Endothelial cell of umbilical vein (primary cell): ENCODE results near the gene PAM16. TPM values are rescaled to one million over a fixed set of nuclear protein-coding genes. Genes with fewer than 3 reads are reported as not detected.

ENCODE experiments used
- BruUV-seq: library from RNA; stranded (reverse); fragments of 400-500 nt; replicated peaks from 2 replicates; lab custom pipeline; 2021; lab: Mats Ljungman, UMichigan
- CTCF ChIA-PET: fragments of 300-600, 350-600 bp; sonication (Branson Sonifier 250); formaldehyde crosslinking; loops from one replicate; lab custom pipeline; 2021; ENCODE audit warnings: antibody characterized with exemption, inconsistent platforms; lab: Charles Lee
- POLR2A ChIA-PET: fragments of 300-600, 350-600 bp; sonication (Branson Sonifier 250); formaldehyde crosslinking; loops from one replicate; lab custom pipeline; 2021; ENCODE audit warnings: antibody characterized with exemption, inconsistent platforms; lab: Charles Lee
- DNase-seq: peaks from one replicate; pipeline ENCODE4 v3.0.0-alpha.2; 2011; ENCODE audit warnings: low read depth, low spot score
- FAIRE-seq: peaks from 2 replicates; lab custom pipeline; 2011; peaks lifted over from hg19 to GRCh38; lab: Jason Lieb, UNC
- H2AFZ ChIP-seq: 2 replicates; pipeline ENCODE4 v1.6.0; 2012; ENCODE audit warnings: low read depth, low read length, control low read depth, inconsistent platforms
- H3K27ac ChIP-seq: 2 replicates; pipeline ENCODE4 v1.5.1; 2011; ENCODE audit warnings: low read depth, mild to moderate bottlenecking, control low read depth, low read length, moderate library complexity; ENCODE audit not compliant: insufficient read depth
- H3K27me3 ChIP-seq, 2 experiments: 2 replicates each; pipeline versions ENCODE4 v1.6.0 to v1.6.1; 2011; ENCODE audit warnings: low read length in 2 of 2, mixed read lengths in 1 of 2; ENCODE audit not compliant: control insufficient read depth in 2 of 2, insufficient read depth in 2 of 2
- H3K36me3 ChIP-seq, 2 experiments: 2 replicates in 1 of 2; 3 replicates in 1 of 2; pipeline ENCODE4 v1.5.1; 2011; ENCODE audit warnings: low read length in 2 of 2, mild to moderate bottlenecking in 1 of 2, moderate library complexity in 1 of 2; ENCODE audit not compliant: control insufficient read depth in 2 of 2, insufficient read depth in 2 of 2; ENCODE audit errors: extremely low read depth in 1 of 2
- H3K4me1 ChIP-seq: 3 replicates; pipeline ENCODE4 v1.5.1; 2011; ENCODE audit warnings: mild to moderate bottlenecking, low read length; ENCODE audit not compliant: control insufficient read depth, insufficient read depth; ENCODE audit errors: extremely low read depth
- H3K4me2 ChIP-seq: 2 replicates; pipeline ENCODE4 v1.6.1; 2011; ENCODE audit warnings: low read length, control low read depth, mixed read lengths; ENCODE audit not compliant: insufficient read depth
- H3K4me3 ChIP-seq, 3 experiments: fragments of 200-600 bp in 1 of 3; sonication (generic), shearing (Covaris generic) in 1 of 3; replicated peaks in 1 of 3; 2 replicates each; pipeline ENCODE4 v1.5.1; 2011 to 2016; ENCODE audit warnings: control low read depth in 3 of 3, low read length in 3 of 3, mild to moderate bottlenecking in 2 of 3, inconsistent platforms in 1 of 3, low read depth in 1 of 3, moderate library complexity in 1 of 3; ENCODE audit not compliant: insufficient read depth in 1 of 3
- H3K79me2 ChIP-seq: 2 replicates; pipeline ENCODE4 v1.6.0; 2012; ENCODE audit warnings: low read length, inconsistent platforms; ENCODE audit not compliant: control insufficient read depth, insufficient read depth
- H3K9ac ChIP-seq: replicated peaks from 2 replicates; pipeline ENCODE3; 2011; ENCODE audit warnings: low read length, control low read depth; ENCODE audit not compliant: insufficient read depth; ENCODE audit errors: extremely low read depth
- H3K9me1 ChIP-seq: replicated peaks from 3 replicates; pipeline ENCODE4 v1.6.0; 2011; ENCODE audit warnings: mild to moderate bottlenecking, low read length; ENCODE audit not compliant: control insufficient read depth, insufficient read depth; ENCODE audit errors: extremely low read depth
- H3K9me3 ChIP-seq: replicated peaks from 2 replicates; pipeline ENCODE4 v1.5.1; 2012; ENCODE audit warnings: low read length, inconsistent platforms; ENCODE audit not compliant: control insufficient read depth, insufficient read depth
- H4K20me1 ChIP-seq: replicated peaks from 2 replicates; pipeline ENCODE3; 2011; ENCODE audit warnings: mild to moderate bottlenecking, low read length; ENCODE audit not compliant: control insufficient read depth, insufficient read depth; ENCODE audit errors: extremely low read depth
- CTCF ChIP-seq, 2 donors: IDR thresholded peaks; 1 replicate in 1 of 2; 2 replicates in 1 of 2; pipeline ENCODE4 v1.5.1; 2011; ENCODE audit warnings: low read length in 2 of 2, mild to moderate bottlenecking in 2 of 2, moderate library complexity in 2 of 2, control low read depth in 1 of 2, inconsistent platforms in 1 of 2, low read depth in 1 of 2; ENCODE audit not compliant: insufficient read depth in 1 of 2; ENCODE audit errors: extremely low read depth in 1 of 2
- EZH2 ChIP-seq: IDR thresholded peaks from 2 replicates; pipeline ENCODE4 v1.6.1; 2012; ENCODE audit warnings: borderline replicate concordance, low read depth, mild to moderate bottlenecking, moderate library complexity, low read length, inconsistent platforms; ENCODE audit not compliant: severe bottlenecking
- FOS ChIP-seq: IDR thresholded peaks from 2 replicates; pipeline ENCODE4 v1.6.1; 2011; ENCODE audit warnings: mild to moderate bottlenecking, low read length, moderate library complexity, borderline replicate concordance; ENCODE audit not compliant: insufficient read depth
- GATA2 ChIP-seq: IDR thresholded peaks from 2 replicates; pipeline ENCODE4 v1.7.0; 2011; ENCODE audit warnings: low read depth, mild to moderate bottlenecking, moderate library complexity, mixed read lengths, low read length; ENCODE audit not compliant: insufficient read length, insufficient read depth
- JUN ChIP-seq: IDR thresholded peaks from 2 replicates; pipeline ENCODE4 v1.6.1; 2011; ENCODE audit warnings: borderline replicate concordance, low read depth; ENCODE audit not compliant: insufficient read length, insufficient read depth
- MAX ChIP-seq: IDR thresholded peaks from 2 replicates; pipeline ENCODE4 v1.6.1; 2011; ENCODE audit not compliant: insufficient read depth, insufficient read length
- MYC ChIP-seq: IDR thresholded peaks from one replicate; pipeline ENCODE4 v1.6.1; 2011; ENCODE audit warnings: mild to moderate bottlenecking, low read depth, low read length
- POLR2A ChIP-seq: IDR thresholded peaks from 2 replicates; pipeline ENCODE4 v1.6.1; 2012; ENCODE audit warnings: low read depth, mild to moderate bottlenecking, control low read depth, low read length
- POLR2AphosphoS5 ChIP-seq: IDR thresholded peaks from 2 replicates; pipeline ENCODE4 v1.6.1; 2012; ENCODE audit warnings: low read depth, mild to moderate bottlenecking, control low read depth, low read length, moderate library complexity; ENCODE audit not compliant: insufficient read depth
- dilution Hi-C: fragments of 300-500 bp; cut with MboI; formaldehyde crosslinking; loops from one replicate; pipeline ENCODE4 v1.15.0; 2019; ENCODE audit warnings: low sequenced_read_pairs; ENCODE audit not compliant: extremely low pct_ligation_motif_present
- intact Hi-C: fragments of 100-400 bp; cut with micrococcal nuclease; formaldehyde crosslinking; loops from one replicate; pipeline ENCODE4 v1.10.0; 2022
- polyA plus RNA-seq, 4 experiments: library from polyadenylated mRNA; depleted of rRNA in 3 of 4; stranded (reverse) in 3 of 4; unstranded in 1 of 4; fragments of >200 nt; gene quantifications; 2 replicates each; pipeline versions ENCODE4 v1.2.1 to v1.2.3, GENCODE V29; 2011 to 2012; ENCODE audit warnings: missing spikeins in 1 of 4
- total RNA-seq: library from RNA; stranded (reverse); gene quantifications from 2 replicates; pipeline ENCODE4 v1.2.3, GENCODE V29; 2021

Gene PAM16
- total and polyA plus RNA-seq, 2 donors (not counting 3 experiments of a cell fraction or from before 2014, with no cell fraction given): 40.0 to 67.2 TPM

- Histone ChIP-seq H3K36me3 (peaks cover 3 to 17% of the 10 kb centered on the region in 2 experiments), H3K4me3 (no peak overlapping the region), H3K9me3 (no peaks in the 10 kb centered on the region), H2AFZ (no peak overlapping the region), H4K20me1 (no peaks in the 10 kb centered on the region), H3K27me3 (no peaks in the 10 kb centered on the region), H3K79me2 (peaks cover 16% of the 10 kb centered on the region), H3K9ac (no peak overlapping the region), H3K9me1 (no peaks in the 10 kb centered on the region), H3K27ac (no peak overlapping the region), H3K4me2 (no peak overlapping the region), H3K4me1 (no peaks in the 10 kb centered on the region)
- no peak for TF ChIP-seq JUN
- TF ChIP-seq GATA2: no peak
- TF ChIP-seq POLR2A: no peak
- TF ChIP-seq MAX: no peak
- TF ChIP-seq POLR2AphosphoS5: peak; percentile 29
- no peak for TF ChIP-seq EZH2
- no peak for TF ChIP-seq FOS
- TF ChIP-seq CTCF (IDR thresholded peaks at IDR 0.05; ENCODE audit: extremely low read depth in 1 of 2, insufficient read depth in 1 of 2, low read depth in 1 of 2, low read length in 2 of 2): no peak
- no peak for TF ChIP-seq MYC
- peak; percentile 64 for DNase-seq
- dilution Hi-C loops: no loop called here
- FAIRE-seq: no peak
- POLR2A ChIA-PET: interaction anchor here (1.5 kb wide), 1 partner anchor 66 kb away, joined by 3 read pairs; the partner anchor contains the start of gene TFAP4
- CTCF ChIA-PET: interaction anchor here (0.6 to 4.2 kb wide), 7 partner anchors 12 to 86 kb away, joined by 3 to 29 read pairs (median 4); no protein-coding TSS in a partner anchor
- BruUV-seq: no TSS peak
- intact Hi-C loops: no loop called here
Observed at GRCh38 chr16:4339909-4340308, 11.2 kb downstream of the PAM16 start.
